ENCODE measurements around the gene AGBL1. TPM values are rescaled to one million over a fixed set of nuclear protein-coding genes. Genes with fewer than 3 reads are reported as not detected.

The AGBL1 gene
- polyA plus RNA-seq, 1 experiment: not detected

- DNase-seq (ENCODE audit: low read depth, low spot score): no peak
- ChIA-PET CTCF (no interaction called here), POLR2A (no interaction called here)
- no peak overlapping the region for H3K27ac ChIP-seq (ENCODE audit: low read depth, low read length)
- no peak overlapping the region for H3K4me3 ChIP-seq (ENCODE audit: low read depth, low read length)
- H3K27me3 ChIP-seq (ENCODE audit: control insufficient read depth, insufficient read depth, low read length): no peaks in the 10 kb centered on the region
- TF ChIP-seq CTCF (IDR thresholded peaks at IDR 0.05; ENCODE audit: low read depth, low read length): no peak
- no peaks in the 10 kb centered on the region for H3K9me3 ChIP-seq (ENCODE audit: control insufficient read depth, insufficient read depth, low read length)
These were observed 627.1 kb downstream of the AGBL1 start for GRCh38 chr15:86706813-86707212.

- no peak for TF ChIP-seq CTCF (IDR thresholded peaks at IDR 0.05; ENCODE audit: low read depth, low read length)
- Histone ChIP-seq H3K27me3 (ENCODE audit: control insufficient read depth, insufficient read depth, low read length) (no peaks in the 10 kb centered on the region), H3K27ac (ENCODE audit: low read depth, low read length) (no peak overlapping the region), H3K9me3 (ENCODE audit: control insufficient read depth, insufficient read depth, low read length) (no peaks in the 10 kb centered on the region; the same call in 1 of the 2 replicates), H3K4me3 (ENCODE audit: low read depth, low read length) (no peak overlapping the region)
- ChIA-PET POLR2A (no interaction called here), CTCF (no interaction called here)
- DNase-seq (ENCODE audit: low read depth, low spot score): no peak
These were observed 631.8 kb downstream of the AGBL1 start for GRCh38 chr15:86711476-86711875.

- CTCF ChIA-PET: no interaction called here
- Histone ChIP-seq H3K27me3 (ENCODE audit: control insufficient read depth, insufficient read depth, low read length) (no peaks in the 10 kb centered on the region), H3K4me3 (ENCODE audit: low read depth, low read length) (no peak overlapping the region)
These were observed 634.6 kb downstream of the AGBL1 start for GRCh38 chr15:86714241-86714640.

GRCh38 chr15:86725628-86726027 lies 646.0 kb downstream of the AGBL1 start:
- Histone ChIP-seq H3K4me3 (ENCODE audit: low read depth, low read length) (no peak overlapping the region), H3K27me3 (ENCODE audit: control insufficient read depth, insufficient read depth, low read length) (no peaks in the 10 kb centered on the region), H3K9me3 (ENCODE audit: control insufficient read depth, insufficient read depth, low read length) (no peaks in the 10 kb centered on the region; the same call in none of the 2 replicates), H3K27ac (ENCODE audit: low read depth, low read length) (no peak overlapping the region)
- POLR2A ChIA-PET: no interaction called here
- TF ChIP-seq CTCF (IDR thresholded peaks at IDR 0.05; ENCODE audit: low read depth, low read length): no peak
- CTCF ChIA-PET: no interaction called here
- no peak for DNase-seq (ENCODE audit: low read depth, low spot score)

More at GRCh38 chr15:86714241-86714640, 634.6 kb downstream of the AGBL1 start:
- POLR2A ChIA-PET: no interaction called here
- Histone ChIP-seq H3K27ac (ENCODE audit: low read depth, low read length) (no peak overlapping the region), H3K9me3 (ENCODE audit: control insufficient read depth, insufficient read depth, low read length) (no peaks in the 10 kb centered on the region; the same call in 1 of the 2 replicates)
- no peak for TF ChIP-seq CTCF (IDR thresholded peaks at IDR 0.05; ENCODE audit: low read depth, low read length)
- no peak for DNase-seq (ENCODE audit: low read depth, low spot score)

GRCh38 chr15:86735247-86736040 lies 655.8 kb downstream of the AGBL1 start:
- H3K9me3 ChIP-seq (ENCODE audit: control insufficient read depth, insufficient read depth, low read length): peaks cover 3% of the 10 kb centered on the region; the same call in 1 of the 2 replicates
- no peak overlapping the region for H3K4me3 ChIP-seq (ENCODE audit: low read depth, low read length)
- CTCF ChIA-PET: no interaction called here
- H3K27me3 ChIP-seq (ENCODE audit: control insufficient read depth, insufficient read depth, low read length): no peaks in the 10 kb centered on the region
- no peak for TF ChIP-seq CTCF (IDR thresholded peaks at IDR 0.05; ENCODE audit: low read depth, low read length)
- H3K27ac ChIP-seq (ENCODE audit: low read depth, low read length): no peak overlapping the region
- POLR2A ChIA-PET: no interaction called here
- no peak for DNase-seq (ENCODE audit: low read depth, low spot score)
